ENCODE measurements around the gene KCNV2.

Gene KCNV2

DNA sequence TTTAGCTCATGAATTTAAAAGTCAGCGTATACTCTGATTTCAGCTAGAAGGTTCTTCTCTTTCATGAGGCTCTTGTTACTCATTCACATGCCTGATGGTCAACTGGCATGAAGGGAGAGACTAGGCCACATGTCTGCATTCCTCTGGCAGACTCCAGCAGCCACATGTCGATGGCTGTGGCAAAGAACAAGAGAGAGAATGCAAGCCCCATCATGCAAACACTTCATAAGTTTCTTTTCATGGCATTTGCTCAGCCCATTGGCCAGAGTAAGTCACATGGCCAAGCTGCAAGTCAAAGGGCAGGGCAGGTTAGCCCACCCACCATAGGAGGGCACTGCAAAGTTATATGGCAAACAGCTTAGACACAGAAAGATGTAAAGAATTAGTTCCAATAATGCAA, 5.4 kb downstream of the KCNV2 start:
- no peak for DNase-seq

- DNase-seq, result no peak
Measured at GRCh38 chr9:2723376-2724065, 6.2 kb downstream of the KCNV2 start.

GRCh38 chr9:2725126-2725525, 7.8 kb downstream of the KCNV2 start:
- DNase-seq, result no peak

- no peak for DNase-seq
Measured at GRCh38 chr9:2725898-2726649, 8.8 kb downstream of the KCNV2 start.

- no peak for DNase-seq
Measured at GRCh38 chr9:2726650-2727340, 9.5 kb downstream of the KCNV2 start.

DNA sequence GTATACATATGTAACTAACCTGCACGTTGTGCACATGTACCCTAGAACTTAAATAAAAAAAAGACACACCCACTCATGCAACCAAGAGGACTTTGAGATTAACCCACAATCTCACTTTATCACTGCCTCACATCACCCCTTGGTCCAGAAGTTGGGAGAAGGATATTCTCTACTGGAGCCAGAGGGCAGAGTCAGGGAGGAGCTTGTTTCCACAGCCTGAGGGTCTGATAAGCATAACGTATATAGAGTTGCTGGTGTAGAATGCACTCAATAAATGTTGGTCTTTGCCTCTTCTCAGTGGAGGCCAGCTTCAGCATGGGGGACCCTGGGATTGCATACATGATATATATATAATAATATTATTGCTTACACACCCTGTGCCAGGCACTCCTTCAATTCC, 10.1 kb downstream of the KCNV2 start:
- no peak for DNase-seq

DNA sequence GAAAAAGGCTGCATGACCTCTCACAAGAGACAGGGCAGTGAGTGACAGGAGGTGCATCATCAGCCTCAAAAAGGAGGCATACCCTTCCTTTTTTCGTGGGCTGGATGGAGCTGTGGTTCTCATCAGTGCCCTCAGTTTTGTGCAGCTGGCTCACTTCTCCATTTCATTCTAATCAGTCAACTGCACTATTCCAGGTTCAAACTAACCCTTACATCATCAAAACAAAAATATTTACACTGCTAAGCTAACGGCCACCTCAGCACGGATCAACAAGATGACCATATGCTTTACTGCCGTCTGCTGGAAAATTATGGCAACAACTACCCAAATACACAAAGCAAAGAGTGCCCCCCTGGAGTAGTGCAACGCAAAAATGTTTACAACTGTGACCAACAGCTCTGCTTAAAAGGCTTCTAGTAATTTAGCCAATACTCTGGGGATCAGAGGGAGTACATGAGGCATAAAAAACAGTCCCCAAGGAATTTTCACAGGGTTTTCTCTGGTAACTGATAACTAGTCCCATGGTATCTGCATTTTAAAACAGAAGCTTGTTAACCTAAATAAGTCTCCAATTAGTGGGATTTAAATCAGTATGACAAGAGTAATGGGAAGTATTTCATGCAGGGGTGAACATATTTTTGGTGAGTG, 10.8 kb downstream of the KCNV2 start:
- no peak for DNase-seq

GRCh38 chr9:2729003-2729402, 11.7 kb downstream of the KCNV2 start:
- DNase-seq, result no peak

- no peak for DNase-seq
Measured at GRCh38 chr9:2729721-2730120, 12.4 kb downstream of the KCNV2 start.

- DNase-seq, result no peak
Measured at GRCh38 chr9:2730971-2731370, 13.7 kb downstream of the KCNV2 start.

DNA sequence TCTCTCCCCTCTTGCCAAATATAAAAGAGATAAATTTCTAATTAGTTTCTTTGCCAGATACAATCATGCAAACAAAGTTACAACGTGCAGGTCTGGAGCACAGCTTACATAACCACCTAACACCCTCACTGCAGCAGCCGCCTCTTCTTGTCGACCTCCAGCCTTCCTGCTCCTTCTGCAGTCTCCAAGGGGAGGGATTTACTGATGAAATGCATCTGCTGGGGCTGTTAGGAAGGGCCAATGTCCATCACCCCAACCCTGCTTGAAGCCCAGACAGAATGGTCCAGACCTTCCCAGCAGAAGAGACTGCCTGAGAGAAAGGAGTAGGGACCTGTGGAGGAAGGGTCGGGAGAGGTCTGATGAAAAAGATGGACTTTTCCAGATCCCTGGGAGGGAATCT, 15.2 kb downstream of the KCNV2 start:
- no peak for DNase-seq

DNA sequence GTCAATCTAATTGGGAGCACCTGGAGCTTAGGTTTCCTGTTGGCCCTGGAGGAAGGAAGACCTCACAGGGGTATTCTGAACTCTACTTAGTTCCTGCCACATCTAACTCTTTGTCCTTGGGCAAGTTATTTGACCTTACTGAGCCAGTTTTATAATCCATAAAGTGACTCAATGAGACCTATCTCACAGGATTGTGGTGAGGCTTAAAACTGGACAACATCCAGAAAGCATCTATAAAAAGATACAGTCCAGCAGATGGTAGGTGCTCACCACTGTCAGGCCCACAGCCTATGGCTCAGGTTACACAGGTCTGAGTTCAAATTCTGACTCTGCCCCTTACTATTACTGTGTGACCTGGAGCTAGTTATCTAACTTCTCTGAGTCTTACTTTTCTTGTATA, 23.3 kb downstream of the KCNV2 start:
- no peak for DNase-seq

DNA sequence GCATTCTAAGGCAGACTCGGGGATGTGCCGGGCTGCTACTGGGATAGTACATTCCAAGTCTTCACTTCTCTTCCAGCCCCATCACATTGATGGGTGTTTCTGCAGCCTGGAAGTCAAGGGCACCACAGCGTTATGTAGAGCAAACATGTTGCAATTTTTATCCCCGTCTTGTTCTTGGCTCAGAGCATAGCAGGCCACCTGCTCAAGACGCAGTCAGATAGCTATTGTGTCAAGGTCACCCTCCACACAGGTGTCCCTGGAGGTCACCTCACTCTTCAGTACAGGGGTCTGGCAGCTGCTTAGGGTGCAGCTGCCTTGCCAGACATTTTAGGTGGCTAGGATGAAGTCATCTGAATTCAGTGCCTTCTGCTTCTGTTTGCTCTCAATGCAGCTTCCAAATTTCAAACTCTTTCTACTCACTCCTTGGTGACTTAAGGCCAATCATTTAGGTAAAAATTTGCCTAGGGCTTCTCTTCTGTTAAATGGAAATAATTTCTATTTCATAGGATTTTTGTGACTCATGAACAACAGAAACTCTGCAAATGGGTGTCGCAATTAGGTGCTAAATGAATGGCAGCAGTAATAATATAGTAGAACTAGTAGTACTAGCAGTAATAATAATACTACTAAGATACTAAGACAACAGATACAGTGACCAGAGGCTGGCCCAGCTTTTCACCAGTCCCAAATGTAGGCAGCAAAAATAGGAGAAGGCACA, 24.3 kb downstream of the KCNV2 start:
- DNase-seq, result no peak

DNA sequence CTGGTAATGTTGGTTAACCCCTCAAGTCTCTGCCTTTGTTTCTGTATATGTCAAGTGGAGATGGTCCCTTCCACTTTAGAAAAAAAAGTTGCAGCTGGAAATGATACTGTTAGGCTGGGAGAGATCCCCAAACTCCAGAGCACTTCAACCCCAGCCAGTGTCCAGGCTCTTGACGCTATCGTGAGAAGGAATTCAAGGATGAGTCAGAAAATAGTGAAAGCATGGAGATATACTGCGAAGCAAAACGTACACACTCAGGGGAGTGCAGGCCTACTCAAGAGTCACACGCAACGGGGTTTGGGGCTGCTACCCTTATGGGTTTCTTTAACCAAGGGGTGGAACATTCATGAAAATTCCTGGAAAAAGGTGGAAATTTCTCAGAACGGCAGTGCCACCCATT, 24.9 kb downstream of the KCNV2 start:
- no peak for DNase-seq

DNA sequence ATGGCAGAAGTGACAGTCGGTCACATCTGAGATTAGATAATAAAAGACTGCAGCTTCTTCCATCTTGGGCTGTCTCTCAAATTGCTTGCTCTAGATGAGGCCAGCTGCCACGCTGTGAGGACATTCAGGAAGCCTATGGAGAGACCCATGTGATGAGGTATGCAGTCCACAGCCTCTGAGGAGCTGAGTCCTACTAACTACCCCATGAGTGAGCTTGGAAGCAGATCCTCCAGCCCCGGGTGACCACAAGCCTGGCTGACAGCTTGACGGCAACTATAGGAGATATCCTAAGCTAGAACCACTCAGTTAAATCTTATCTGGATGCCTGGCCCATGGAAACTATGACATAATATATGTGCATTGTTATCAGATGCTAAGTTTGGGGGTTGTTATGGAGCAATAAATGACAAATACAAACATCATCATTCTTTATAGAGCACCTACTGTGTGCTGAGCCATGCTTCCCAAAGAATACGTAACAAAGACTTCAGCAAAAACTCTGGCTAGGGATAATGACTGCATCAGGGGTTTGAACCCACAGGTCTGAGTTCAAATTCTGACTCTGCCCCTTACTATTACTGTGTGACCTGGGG, 26.7 kb downstream of the KCNV2 start:
- DNase-seq, result no peak

DNA sequence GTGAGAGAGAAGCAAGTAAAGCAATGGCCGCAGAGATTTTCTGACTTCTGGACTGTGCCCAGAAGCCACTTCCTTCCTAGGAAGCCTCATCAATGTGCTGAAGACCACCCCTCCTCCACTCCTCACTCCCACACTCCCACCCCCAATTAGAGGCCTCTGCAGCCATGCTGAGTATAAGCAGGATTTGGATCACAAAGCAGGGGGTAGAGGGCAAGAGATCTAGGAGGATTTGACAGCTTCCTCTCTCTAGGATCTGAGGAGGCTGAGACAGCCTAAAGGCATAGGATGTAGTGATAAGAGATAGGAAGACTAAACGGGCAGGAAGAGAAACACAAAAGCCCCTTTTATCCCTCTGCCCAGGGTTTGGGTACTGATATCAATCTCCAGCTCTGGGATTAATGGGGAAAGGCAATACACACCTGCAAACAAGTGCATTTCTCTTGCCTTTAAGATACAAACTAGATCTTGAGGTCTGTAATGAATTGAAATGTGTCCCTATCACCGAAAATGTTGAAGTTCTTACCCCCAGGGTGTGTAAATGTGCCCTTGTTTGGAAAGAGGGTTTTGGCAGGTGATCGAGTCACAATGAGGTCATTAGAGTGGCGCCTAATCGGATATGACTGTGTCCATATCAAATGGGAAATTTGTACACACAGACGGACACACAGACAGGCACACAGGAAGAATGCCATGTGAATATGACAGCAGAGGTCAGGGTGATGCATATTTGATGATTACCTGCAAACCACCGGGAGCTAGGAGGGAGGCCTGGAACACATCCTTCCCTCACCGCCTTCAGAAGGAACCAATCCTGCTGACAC, 28.5 kb downstream of the KCNV2 start:
- no peak for DNase-seq

GRCh38 chr9:2749485-2749884, 32.2 kb downstream of the KCNV2 start:
- no peak for DNase-seq

DNA sequence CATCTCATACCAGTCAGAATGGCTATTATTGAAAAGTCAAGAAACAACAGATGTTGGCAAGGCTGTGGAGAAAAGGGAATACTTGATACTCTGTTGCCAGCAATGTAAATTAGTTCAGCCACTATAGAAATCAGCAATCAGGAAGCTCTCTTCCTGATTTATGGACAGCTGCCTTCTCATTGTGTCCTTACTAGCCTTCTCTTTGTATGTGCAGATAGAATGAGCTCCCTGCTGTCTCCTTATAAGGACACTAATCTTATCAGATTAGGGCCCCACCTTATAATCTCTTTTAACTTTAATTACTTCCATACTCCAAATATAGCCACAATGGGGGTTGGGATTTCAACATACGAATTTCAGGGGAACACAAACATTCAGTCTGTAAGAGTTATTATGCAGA, 38.0 kb downstream of the KCNV2 start:
- DNase-seq, result no peak

- no peak for DNase-seq
Measured at GRCh38 chr9:2758162-2758897, 41.0 kb downstream of the KCNV2 start.

DNA sequence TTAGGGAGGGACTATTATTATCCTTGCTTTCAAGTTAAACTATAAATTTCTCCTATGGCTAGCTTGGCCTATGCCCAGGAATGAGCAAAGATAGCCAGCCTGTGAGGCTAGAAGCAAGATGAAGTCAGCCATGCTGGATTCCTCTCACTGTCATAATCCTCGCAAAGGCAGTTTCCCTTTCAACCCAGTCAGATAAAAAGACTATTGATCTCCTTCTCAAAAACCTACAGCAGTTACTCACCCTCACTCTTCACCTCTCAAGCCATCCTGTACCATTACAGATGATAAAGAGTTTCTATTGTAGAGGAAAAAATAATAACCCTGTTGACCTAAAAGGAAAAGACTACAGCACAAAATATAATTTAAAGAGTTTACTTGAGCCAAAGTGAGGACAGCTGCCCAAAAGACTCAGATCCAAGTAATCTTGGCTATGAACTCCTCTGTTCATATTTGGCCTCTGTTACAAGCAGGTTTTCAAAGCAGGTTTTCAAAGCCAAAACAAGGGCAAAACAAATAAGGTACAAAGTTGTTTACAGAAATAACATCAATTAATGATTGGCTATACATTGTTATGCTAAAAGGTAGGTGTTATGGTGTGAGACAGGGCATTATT, 41.7 kb downstream of the KCNV2 start:
- no peak for DNase-seq
